Measurements from ENCODE around the gene MKS1.

Gene MKS1

GRCh38 chr17:58184308-58184985 is 34.6 kb downstream of the MKS1 start:
- H3K36me3 ChIP-seq (replicated peaks): no peaks in the 10 kb centered on the region
- no peaks in the 10 kb centered on the region for H3K27me3 ChIP-seq (ENCODE audit: low read depth)
- DNase-seq (ENCODE audit: low spot score in 2 of 2): no peak
- no peak overlapping the region for H3K4me3 ChIP-seq
- no peaks in the 10 kb centered on the region for H3K9me3 ChIP-seq
- H3K4me1 ChIP-seq: no peaks in the 10 kb centered on the region
- in situ Hi-C loops (cut with MboI; ENCODE audit: low sequenced_read_pairs): no loop called here

- DNase-seq (ENCODE audit: low spot score in 2 of 2): no peak
- in situ Hi-C loops (cut with MboI; ENCODE audit: low sequenced_read_pairs): no loop called here
- Histone ChIP-seq H3K4me1 (no peaks in the 10 kb centered on the region), H3K36me3 (replicated peaks) (no peaks in the 10 kb centered on the region), H3K9me3 (no peaks in the 10 kb centered on the region), H3K4me3 (no peak overlapping the region), H3K27me3 (ENCODE audit: low read depth) (no peaks in the 10 kb centered on the region)
Observed at GRCh38 chr17:58183514-58183913, 35.5 kb downstream of the MKS1 start.

- DNase-seq (ENCODE audit: low spot score in 2 of 2): no peak
- Histone ChIP-seq H3K36me3 (replicated peaks) (no peaks in the 10 kb centered on the region), H3K9me3 (no peaks in the 10 kb centered on the region), H3K4me1 (no peaks in the 10 kb centered on the region), H3K27me3 (ENCODE audit: low read depth) (no peaks in the 10 kb centered on the region), H3K4me3 (no peak overlapping the region)
- in situ Hi-C loops (cut with MboI; ENCODE audit: low sequenced_read_pairs): no loop called here
Observed at GRCh38 chr17:58181796-58182195, 37.3 kb downstream of the MKS1 start.

- H3K4me1 ChIP-seq: no peaks in the 10 kb centered on the region
- in situ Hi-C loops (cut with MboI; ENCODE audit: low sequenced_read_pairs): no loop called here
- no peaks in the 10 kb centered on the region for H3K9me3 ChIP-seq
- H3K4me3 ChIP-seq: no peak overlapping the region
- no peak for DNase-seq (ENCODE audit: low spot score in 2 of 2)
- peaks cover 23% of the 10 kb centered on the region for H3K27me3 ChIP-seq (ENCODE audit: low read depth)
- no peaks in the 10 kb centered on the region for H3K36me3 ChIP-seq (replicated peaks)
Observed at GRCh38 chr17:58176200-58176599, 42.9 kb downstream of the MKS1 start.

- DNase-seq (ENCODE audit: low spot score in 2 of 2): no peak
- no peaks in the 10 kb centered on the region for H3K9me3 ChIP-seq
- H3K36me3 ChIP-seq (replicated peaks): no peaks in the 10 kb centered on the region
- no peaks in the 10 kb centered on the region for H3K4me1 ChIP-seq
- no peak overlapping the region for H3K4me3 ChIP-seq
- H3K27me3 ChIP-seq (ENCODE audit: low read depth): peaks cover 34% of the 10 kb centered on the region
- in situ Hi-C loops (cut with MboI; ENCODE audit: low sequenced_read_pairs): no loop called here
Observed at GRCh38 chr17:58174871-58175270, 44.2 kb downstream of the MKS1 start.

GRCh38 chr17:58172369-58173071 is 46.5 kb downstream of the MKS1 start:
- peaks cover 51% of the 10 kb centered on the region for H3K27me3 ChIP-seq (ENCODE audit: low read depth)
- peak; percentile 8 to 33 for DNase-seq (ENCODE audit: low spot score in 2 of 2)
- no peaks in the 10 kb centered on the region for H3K36me3 ChIP-seq (replicated peaks)
- H3K4me1 ChIP-seq: no peaks in the 10 kb centered on the region
- no peaks in the 10 kb centered on the region for H3K9me3 ChIP-seq
- in situ Hi-C loops (cut with MboI; ENCODE audit: low sequenced_read_pairs): no loop called here
- no peak overlapping the region for H3K4me3 ChIP-seq

GRCh38 chr17:58170622-58171021 is 48.4 kb downstream of the MKS1 start:
- no peak overlapping the region for H3K4me3 ChIP-seq
- in situ Hi-C loops (cut with MboI; ENCODE audit: low sequenced_read_pairs): no loop called here
- no peaks in the 10 kb centered on the region for H3K4me1 ChIP-seq
- DNase-seq (ENCODE audit: low spot score in 2 of 2): no peak
- H3K27me3 ChIP-seq (ENCODE audit: low read depth): peaks cover 55% of the 10 kb centered on the region
- H3K9me3 ChIP-seq: no peaks in the 10 kb centered on the region
- no peaks in the 10 kb centered on the region for H3K36me3 ChIP-seq (replicated peaks)

- DNase-seq (ENCODE audit: low spot score in 2 of 2): no peak
- Histone ChIP-seq H3K36me3 (replicated peaks) (no peaks in the 10 kb centered on the region), H3K4me3 (no peak within 1 kb of the TSS), H3K9me3 (no peaks in the 10 kb centered on the region), H3K27me3 (ENCODE audit: low read depth) (peaks cover 50% of the 10 kb centered on the region), H3K4me1 (no peaks in the 10 kb centered on the region)
- in situ Hi-C loops (cut with MboI; ENCODE audit: low sequenced_read_pairs): no loop called here
Observed at GRCh38 chr17:58166682-58167081, 52.4 kb downstream of the MKS1 start, which contains the start of gene OR4D2. OR4D2 (plus strand) TSS chr17:58166982; CDS start chr17:58169656, 2,674 bp downstream.

GRCh38 chr17:58165981-58166380 is 53.1 kb downstream of the MKS1 start:
- DNase-seq (ENCODE audit: low spot score in 2 of 2): no peak
- Histone ChIP-seq H3K27me3 (ENCODE audit: low read depth) (peaks cover 43% of the 10 kb centered on the region), H3K4me3 (no peak overlapping the region), H3K4me1 (no peaks in the 10 kb centered on the region), H3K36me3 (replicated peaks) (no peaks in the 10 kb centered on the region), H3K9me3 (no peaks in the 10 kb centered on the region)
- in situ Hi-C loops (cut with MboI; ENCODE audit: low sequenced_read_pairs): no loop called here

- Histone ChIP-seq H3K4me3 (no peak overlapping the region), H3K4me1 (no peaks in the 10 kb centered on the region), H3K9me3 (no peaks in the 10 kb centered on the region), H3K27me3 (ENCODE audit: low read depth) (peaks cover 24% of the 10 kb centered on the region), H3K36me3 (replicated peaks) (no peaks in the 10 kb centered on the region)
- in situ Hi-C loops (cut with MboI; ENCODE audit: low sequenced_read_pairs): no loop called here
- no peak for DNase-seq (ENCODE audit: low spot score in 2 of 2)
Observed at GRCh38 chr17:58161566-58161965, 57.5 kb downstream of the MKS1 start.

GRCh38 chr17:58158181-58158580 is 60.9 kb downstream of the MKS1 start:
- H3K27me3 ChIP-seq (ENCODE audit: low read depth): peaks cover 29% of the 10 kb centered on the region

GRCh38 chr17:58156839-58157803 is 61.9 kb downstream of the MKS1 start:
- no peaks in the 10 kb centered on the region for H3K36me3 ChIP-seq (replicated peaks)
- peak overlapping the region; percentile 17 for H3K4me3 ChIP-seq
- in situ Hi-C loops (cut with MboI; ENCODE audit: low sequenced_read_pairs): no loop called here
- H3K27me3 ChIP-seq (ENCODE audit: low read depth): peaks cover 25% of the 10 kb centered on the region
- DNase-seq (ENCODE audit: low spot score in 2 of 2): peak in 1 of 2 experiments; percentile 47
- no peaks in the 10 kb centered on the region for H3K9me3 ChIP-seq
- H3K4me1 ChIP-seq: no peaks in the 10 kb centered on the region

More at GRCh38 chr17:58158181-58158580, 60.9 kb downstream of the MKS1 start:
- DNase-seq (ENCODE audit: low spot score in 2 of 2): no peak
- in situ Hi-C loops (cut with MboI; ENCODE audit: low sequenced_read_pairs): no loop called here
- no peak overlapping the region for H3K4me3 ChIP-seq
- no peaks in the 10 kb centered on the region for H3K4me1 ChIP-seq
- H3K36me3 ChIP-seq (replicated peaks): no peaks in the 10 kb centered on the region
- no peaks in the 10 kb centered on the region for H3K9me3 ChIP-seq

Data from HAP-1 (cell line).